ENCODE results near the gene TACR2.

DNA sequence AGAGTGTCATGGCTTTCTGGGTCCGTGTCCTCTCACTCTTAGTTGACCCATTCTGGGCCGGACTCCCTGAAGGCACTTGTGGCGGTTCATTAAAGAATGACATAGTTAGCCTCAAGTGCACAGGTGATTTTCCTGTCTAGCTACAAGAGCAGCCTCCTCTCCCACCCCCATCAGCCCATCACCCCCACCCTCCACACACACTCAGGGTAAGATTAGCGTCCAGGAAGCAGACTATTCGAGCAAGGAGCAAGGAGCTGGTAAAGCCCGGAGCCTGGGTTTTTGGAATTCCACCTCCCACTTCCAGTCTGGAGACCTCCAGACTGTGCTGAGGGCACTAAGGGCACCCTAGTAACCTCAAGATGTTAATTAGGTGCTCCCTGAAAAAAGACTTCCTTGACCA lies 39.5 kb downstream of the TACR2 start:
- no peak for TF ChIP-seq CTCF (IDR thresholded peaks at IDR 0.05; ENCODE audit: low read depth, low read length)
- no peak for TF ChIP-seq MAX (IDR thresholded peaks at IDR 0.05; ENCODE audit: low read depth, low read length)
- TF ChIP-seq POLR2A (IDR thresholded peaks at IDR 0.05; ENCODE audit: extremely low read depth, insufficient read length): no peak

Data from NB4 (cell line).